IMR-90 (cell line): ENCODE measurements around the gene TBC1D8. TPM values are rescaled to one million over a fixed set of nuclear protein-coding genes. Genes with fewer than 3 reads are reported as not detected.

Experiments
- ATAC-seq: fragments of 200-7000 bp; cut with Tn5 transposase; 2 replicates; pipeline ENCODE4 v1.9.1; 2020; ENCODE audit warnings: low read depth, mild to moderate bottlenecking, moderate library complexity
- BruUV-seq: library from RNA; stranded (reverse); fragments of 400-500 nt; replicated peaks from 2 replicates; lab custom pipeline; 2021; lab: Mats Ljungman, UMichigan
- CTCF ChIA-PET: fragments of 300-600 bp; formaldehyde crosslinking; extraction: SDS; loops from one replicate; lab custom pipeline; 2021; ENCODE audit warnings: antibody characterized with exemption; lab: Yijun Ruan, JAX
- POLR2A ChIA-PET: fragments of 300-600 bp; sonication (Branson Sonifier 250); formaldehyde crosslinking; loops from one replicate; lab custom pipeline; 2022; ENCODE audit warnings: antibody characterized with exemption; ENCODE audit not compliant: unreplicated experiment; lab: Charles Lee
- DNase-seq: peaks from one replicate; pipeline ENCODE4 v3.0.0; 2013
- H2AFZ ChIP-seq: replicated peaks from 2 replicates; pipeline ENCODE3; 2013; ENCODE audit warnings: low read length, mild to moderate bottlenecking; ENCODE audit not compliant: poor library complexity
- H2AK5ac ChIP-seq: 2 replicates; pipeline ENCODE4 v1.6.1; 2013; ENCODE audit warnings: low read depth, low read length, inconsistent platforms
- H2AK9ac ChIP-seq: replicated peaks from 2 replicates; pipeline ENCODE3; 2013; ENCODE audit warnings: mild to moderate bottlenecking, low read depth, low read length, moderate library complexity; ENCODE audit not compliant: poor library complexity
- H2BK120ac ChIP-seq: 2 replicates; pipeline ENCODE4 v1.6.1; 2013; ENCODE audit warnings: low read depth, low read length, inconsistent platforms
- H2BK15ac ChIP-seq: 3 replicates; pipeline ENCODE4 v1.6.1; 2013; ENCODE audit warnings: low read depth, low read length, inconsistent platforms
- H2BK20ac ChIP-seq: 2 replicates; pipeline ENCODE4 v1.6.1; 2013; ENCODE audit warnings: low read depth, mild to moderate bottlenecking, inconsistent platforms, low read length, moderate library complexity
- H2BK5ac ChIP-seq: 2 replicates; pipeline ENCODE4 v1.6.1; 2013; ENCODE audit warnings: mild to moderate bottlenecking, low read depth, low read length, inconsistent platforms; ENCODE audit not compliant: poor library complexity, severe bottlenecking
- H3K14ac ChIP-seq: replicated peaks from 2 replicates; pipeline ENCODE4 v1.6.1; 2013; ENCODE audit warnings: low read depth, low read length, inconsistent platforms
- H3K18ac ChIP-seq: 2 replicates; pipeline ENCODE4 v1.6.1; 2013; ENCODE audit warnings: low read depth, low read length, control low read depth
- H3K23ac ChIP-seq: 2 replicates; pipeline ENCODE4 v1.6.1; 2013; ENCODE audit warnings: low read depth, low read length, inconsistent platforms
- H3K27ac ChIP-seq: 2 replicates; pipeline ENCODE4 v1.5.1; 2013; ENCODE audit warnings: mild to moderate bottlenecking, control low read depth, low read length; ENCODE audit not compliant: insufficient read depth
- H3K27me3 ChIP-seq: 2 replicates; pipeline ENCODE4 v1.6.1; 2013; ENCODE audit warnings: low read length; ENCODE audit not compliant: control insufficient read depth, insufficient read depth
- H3K36me3 ChIP-seq: 2 replicates; pipeline ENCODE4 v1.6.1; 2013; ENCODE audit warnings: low read length, mixed read lengths; ENCODE audit not compliant: control insufficient read depth, insufficient read depth
- H3K4ac ChIP-seq: 2 replicates; pipeline ENCODE4 v1.6.1; 2013; ENCODE audit warnings: low read depth, low read length, inconsistent platforms
- H3K4me1 ChIP-seq: 2 replicates; pipeline ENCODE4 v1.6.1; 2013; ENCODE audit warnings: low read length, mixed read lengths; ENCODE audit not compliant: control insufficient read depth, insufficient read depth
- H3K4me2 ChIP-seq: 2 replicates; pipeline ENCODE4 v1.6.1; 2013; ENCODE audit warnings: low read depth, mild to moderate bottlenecking, control low read depth, low read length, moderate library complexity
- H3K4me3 ChIP-seq: 2 replicates; pipeline ENCODE4 v1.5.1; 2013; ENCODE audit warnings: low read depth, mild to moderate bottlenecking, control low read depth, low read length, moderate library complexity; ENCODE audit not compliant: insufficient read depth
- H3K56ac ChIP-seq: 2 replicates; pipeline ENCODE4 v1.6.1; 2013; ENCODE audit warnings: low read length, inconsistent platforms; ENCODE audit not compliant: insufficient read depth; ENCODE audit errors: extremely low read depth
- H3K79me1 ChIP-seq, 2 experiments: 2 replicates each; pipeline ENCODE4 v1.6.1; 2013; ENCODE audit warnings: low read length in 2 of 2, inconsistent platforms in 1 of 2, low read depth in 1 of 2
- H3K9ac ChIP-seq: 2 replicates; pipeline ENCODE4 v1.6.1; 2013; ENCODE audit warnings: low read depth, low read length, control low read depth
- H3K9me1 ChIP-seq: 2 replicates; pipeline ENCODE4 v1.6.1; 2013; ENCODE audit warnings: low read length, inconsistent platforms; ENCODE audit not compliant: insufficient read depth
- H3K9me3 ChIP-seq: 2 replicates; pipeline ENCODE4 v1.6.1; 2013; ENCODE audit warnings: low read length; ENCODE audit not compliant: control insufficient read depth, insufficient read depth
- H4K20me1 ChIP-seq: 2 replicates; pipeline ENCODE4 v1.6.1; 2013; ENCODE audit warnings: low read length, inconsistent platforms; ENCODE audit not compliant: insufficient read depth
- H4K5ac ChIP-seq: 2 replicates; pipeline ENCODE4 v1.6.1; 2013; ENCODE audit warnings: mild to moderate bottlenecking, low read depth, low read length, control low read depth
- H4K8ac ChIP-seq, 2 experiments: 2 replicates each; pipeline ENCODE4 v1.6.1; 2013; ENCODE audit warnings: low read depth in 2 of 2, low read length in 2 of 2, control low read depth in 1 of 2, inconsistent platforms in 1 of 2
- H4K91ac ChIP-seq: 2 replicates; pipeline ENCODE4 v1.6.1; 2013; ENCODE audit warnings: low read depth, low read length, inconsistent platforms; ENCODE audit not compliant: insufficient read depth
- CEBPB ChIP-seq: IDR thresholded peaks from 2 replicates; pipeline ENCODE4 v1.6.1; 2012; ENCODE audit warnings: low read depth, low read length, improper control_type of control experiment
- ELK1 ChIP-seq: fragments of 150-350 bp; IDR thresholded peaks from 2 replicates; pipeline ENCODE4 v1.6.1; 2016; ENCODE audit warnings: low read depth, mild to moderate bottlenecking, low read length, moderate library complexity, borderline replicate concordance
- POLR2A ChIP-seq: IDR thresholded peaks from 2 replicates; pipeline ENCODE4 v1.6.1; 2012; ENCODE audit warnings: mild to moderate bottlenecking, low read depth, low read length
- WGBS, 2 experiments: methylation state at CpG; one replicate each; pipeline versions ENCODE4 v1.1.5 to v1.1.7; 2013; ENCODE audit warnings: missing lambda C conversion rate in 2 of 2; ENCODE audit not compliant: insufficient read length in 1 of 2; ENCODE audit errors: extremely low coverage in 2 of 2; 5-methylcytosine and 5-hydroxymethylcytosine counted together
- dilution Hi-C: fragments of 300-500 bp; cut with HindIII; formaldehyde crosslinking; loops from one replicate; pipeline ENCODE4 v1.14.3; 2018; ENCODE audit warnings: low sequenced_read_pairs; ENCODE audit not compliant: unreplicated experiment
- in situ Hi-C: fragments of 300-500 bp; cut with MboI; formaldehyde crosslinking; loops from 3 replicates; pipeline ENCODE4 v1.14.3; 2019; ENCODE audit warnings: low sequenced_read_pairs, inconsistent platforms, mixed read lengths
- intact Hi-C: fragments of 100-400 bp; cut with micrococcal nuclease; formaldehyde crosslinking; loops from 2 replicates; pipeline ENCODE4 v1.10.0; 2022
- polyA plus RNA-seq, 3 experiments: library from polyadenylated mRNA; depleted of rRNA; stranded (reverse); fragments of >200 nt; gene quantifications; 2 replicates each; pipeline ENCODE4 v1.2.3, GENCODE V29; 2012; ENCODE audit warnings: low replicate concordance in 1 of 3
- total RNA-seq: library from RNA; depleted of rRNA; stranded (reverse); fragments of >200 nt; gene quantifications from 2 replicates; pipeline ENCODE4 v1.2.3, GENCODE V29; 2012

Gene TBC1D8
- total and polyA plus RNA-seq, 2 of the 4 experiments (the other 2 are of a cell fraction): 1.3 to 1.5 TPM

- Histone ChIP-seq H4K20me1 (no peaks in the 10 kb centered on the region; the same call in 1 of the 2 replicates), H3K4ac (no peak overlapping the region), H3K9me1 (0 out of 2 replicates have a peak, but pooled peaks cover 6% of the 10 kb centered on the region), H3K4me1 (no peaks in the 10 kb centered on the region), H3K36me3 (no peaks in the 10 kb centered on the region), H4K8ac (no peak overlapping the region), H2BK15ac (no peak overlapping the region), H3K4me2 (no peak overlapping the region), H3K23ac (no peak overlapping the region), H2AK5ac (no peak overlapping the region), H3K27ac (no peak overlapping the region), H2BK20ac (no peak overlapping the region), H3K9ac (no peak overlapping the region), H4K5ac (no peak overlapping the region), H2BK5ac (no peak overlapping the region), H3K14ac (no peak overlapping the region), H3K18ac (no peak overlapping the region), H3K27me3 (no peaks in the 10 kb centered on the region), H3K4me3 (no peak overlapping the region), H3K9me3 (no peaks in the 10 kb centered on the region), H2AK9ac (no peak overlapping the region), H2AFZ (no peak overlapping the region), H2BK120ac (no peak overlapping the region), H3K79me1 (0 out of 4 replicates have a peak, but pooled peaks cover 0 to 7% of the 10 kb centered on the region in 2 experiments), H4K91ac (no peak overlapping the region), H3K56ac (no peak overlapping the region)
- TF ChIP-seq ELK1 (no peak), CEBPB (peak; percentile 57), POLR2A (no peak)
- in situ Hi-C loops (no loop called here), dilution Hi-C loops (no loop called here), intact Hi-C loops (no loop called here)
- no TSS peak for BruUV-seq
- ChIA-PET CTCF (no interaction called here), POLR2A (no interaction called here)
- no CpG with 5 or more reads among the region's 1 CpG for WGBS, 2 experiments
- ATAC-seq: no peak
- no peak for DNase-seq
These were observed 69.7 kb downstream of the TBC1D8 start for GRCh38 chr2:101081375-101081907.
